Neural crest cell (in vitro differentiated cells): ENCODE data around the gene LRRC72. TPM values are rescaled to one million over a fixed set of nuclear protein-coding genes. Genes with fewer than 3 reads are reported as not detected.

Experiments
- DNase-seq: peaks from one replicate; pipeline ENCODE4 v3.0.0; 2021; ENCODE audit warnings: low read depth, mixed read lengths, low spot score
- H3K27ac Mint-ChIP-seq: one replicate; pipeline ENCODE4 v1.8.0; 2021; ENCODE audit warnings: mild to moderate bottlenecking, mixed read lengths; ENCODE audit not compliant: unreplicated experiment
- H3K27me3 Mint-ChIP-seq: 2 replicates; pipeline ENCODE4 v1.8.0; 2021; ENCODE audit warnings: low read depth, mild to moderate bottlenecking, mixed read lengths
- H3K36me3 Mint-ChIP-seq: 2 replicates; pipeline ENCODE4 v1.8.0; 2021; ENCODE audit warnings: low read depth, mild to moderate bottlenecking, mixed read lengths
- H3K4me1 Mint-ChIP-seq: 2 replicates; pipeline ENCODE4 v1.8.0; 2021; ENCODE audit warnings: mixed read lengths
- H3K4me3 Mint-ChIP-seq: one replicate; pipeline ENCODE4 v1.8.0; 2021; ENCODE audit warnings: mild to moderate bottlenecking, mixed read lengths
- H3K9me3 Mint-ChIP-seq: 2 replicates; pipeline ENCODE4 v1.8.0; 2021; ENCODE audit warnings: mixed read lengths
- CTCF ChIP-seq: fragments of 200-600 bp; sonication (generic); conservative IDR thresholded peaks from 2 replicates; pipeline ENCODE4 v1.5.0; 2021; ENCODE audit warnings: antibody characterized with exemption, mild to moderate bottlenecking
- total RNA-seq: library from RNA; stranded (reverse); gene quantifications from 2 replicates; pipeline ENCODE4 v1.2.1, GENCODE V29; 2021

Gene LRRC72
- total RNA-seq, 1 donor from 2014 or later = not detected

- TF ChIP-seq CTCF = no peak
- H3K36me3 Mint-ChIP-seq = no peaks in the 10 kb centered on the region
Observed at GRCh38 chr7:16563281-16564022, 36.8 kb downstream of the LRRC72 start.

GRCh38 chr7:16564023-16564380 is 37.4 kb downstream of the LRRC72 start:
- Mint-ChIP-seq H3K4me1 (peaks cover 4% of the 10 kb centered on the region), H3K36me3 (no peaks in the 10 kb centered on the region), H3K27me3 (no peaks in the 10 kb centered on the region), H3K9me3 (no peaks in the 10 kb centered on the region), H3K4me3 (no peak overlapping the region), H3K27ac (no peak overlapping the region)
- no peak for TF ChIP-seq CTCF
- DNase-seq = no peak

More at GRCh38 chr7:16563281-16564022, 36.8 kb downstream of the LRRC72 start:
- no peaks in the 10 kb centered on the region for H3K9me3 Mint-ChIP-seq
- no peak overlapping the region for H3K4me3 Mint-ChIP-seq
- no peaks in the 10 kb centered on the region for H3K27me3 Mint-ChIP-seq
- DNase-seq = no peak
- no peak overlapping the region for H3K27ac Mint-ChIP-seq
- peaks cover 4% of the 10 kb centered on the region for H3K4me1 Mint-ChIP-seq

GRCh38 chr7:16564909-16565426 is 38.3 kb downstream of the LRRC72 start:
- Mint-ChIP-seq H3K9me3 (no peaks in the 10 kb centered on the region), H3K36me3 (no peaks in the 10 kb centered on the region), H3K4me1 (peaks cover 4% of the 10 kb centered on the region), H3K27me3 (no peaks in the 10 kb centered on the region), H3K27ac (no peak overlapping the region), H3K4me3 (no peak overlapping the region)
- peak; percentile 89 for TF ChIP-seq CTCF
- DNase-seq = no peak

GRCh38 chr7:16571941-16572340 is 45.3 kb downstream of the LRRC72 start:
- no peaks in the 10 kb centered on the region for H3K27me3 Mint-ChIP-seq
- H3K27ac Mint-ChIP-seq = no peak overlapping the region
- DNase-seq = no peak
- no peak for TF ChIP-seq CTCF
- H3K9me3 Mint-ChIP-seq = peaks cover 9% of the 10 kb centered on the region
- H3K4me1 Mint-ChIP-seq = no peaks in the 10 kb centered on the region
- H3K4me3 Mint-ChIP-seq = no peak overlapping the region
- peaks cover 3% of the 10 kb centered on the region for H3K36me3 Mint-ChIP-seq

- Mint-ChIP-seq H3K36me3 (no peaks in the 10 kb centered on the region), H3K4me3 (no peak overlapping the region), H3K27ac (no peak overlapping the region), H3K9me3 (no peaks in the 10 kb centered on the region), H3K4me1 (no peaks in the 10 kb centered on the region), H3K27me3 (no peaks in the 10 kb centered on the region)
- DNase-seq = no peak
- no peak for TF ChIP-seq CTCF
Observed at GRCh38 chr7:16579216-16579615, 52.6 kb downstream of the LRRC72 start.
